HEK293T (cell line): Measurements from ENCODE around the gene OR7A5.
"Not testable (repeated sequence)": the region's sequence is repeated elsewhere in the genome, so short reads cannot be mapped to it uniquely, and the experiment has no call there.

ENCODE experiments used
- CTCF ChIA-PET: fragments of 350-600 bp; formaldehyde crosslinking; extraction: SDS; loops from one replicate; lab custom pipeline; 2021; ENCODE audit warnings: antibody characterized with exemption, inconsistent platforms; lab: Yijun Ruan, JAX
- POLR2A ChIA-PET: fragments of 350-600 bp; formaldehyde crosslinking; extraction: SDS; loops from one replicate; lab custom pipeline; 2020; ENCODE audit warnings: antibody characterized with exemption, inconsistent platforms; lab: Yijun Ruan, JAX
- DNase-seq: peaks from one replicate; pipeline ENCODE4 v3.0.0; 2012; ENCODE audit warnings: mixed read lengths; ENCODE audit errors: extremely low spot score
- FOXA1 ChIP-seq: fragments of 450-650 bp; IDR thresholded peaks from 2 replicates; pipeline ENCODE4 v1.6.1; 2016; ENCODE audit warnings: mild to moderate bottlenecking
- FOXK2 ChIP-seq: fragments of 450-650 bp; IDR thresholded peaks from 2 replicates; pipeline ENCODE4 v1.6.1; 2016; ENCODE audit warnings: mild to moderate bottlenecking
- FOXM1 ChIP-seq: fragments of 450-650 bp; IDR thresholded peaks from 2 replicates; pipeline ENCODE4 v1.6.1; 2017; ENCODE audit warnings: mild to moderate bottlenecking, borderline replicate concordance
- L3MBTL2 ChIP-seq: fragments of 450-650 bp; conservative IDR thresholded peaks from 2 replicates; pipeline ENCODE4 v1.6.1; 2016; ENCODE audit warnings: mild to moderate bottlenecking
- PKNOX1 ChIP-seq: fragments of 450-650 bp; IDR thresholded peaks from 2 replicates; pipeline ENCODE4 v1.6.1; 2016
- SUZ12 ChIP-seq: fragments of 450-650 bp; IDR thresholded peaks from 2 replicates; pipeline ENCODE4 v1.6.1; 2016; ENCODE audit warnings: mild to moderate bottlenecking

Gene OR7A5

GRCh38 chr19:14779151-14779550 lies 55.8 kb downstream of the OR7A5 start:
- POLR2A ChIA-PET = no interaction called here
- CTCF ChIA-PET = no interaction called here
- TF ChIP-seq L3MBTL2 = no peak
- TF ChIP-seq PKNOX1 = no peak
- TF ChIP-seq SUZ12 = no peak
- TF ChIP-seq FOXK2 = no peak
- no peak for TF ChIP-seq FOXA1
- TF ChIP-seq FOXM1 = no peak
- DNase-seq = no peak

DNA sequence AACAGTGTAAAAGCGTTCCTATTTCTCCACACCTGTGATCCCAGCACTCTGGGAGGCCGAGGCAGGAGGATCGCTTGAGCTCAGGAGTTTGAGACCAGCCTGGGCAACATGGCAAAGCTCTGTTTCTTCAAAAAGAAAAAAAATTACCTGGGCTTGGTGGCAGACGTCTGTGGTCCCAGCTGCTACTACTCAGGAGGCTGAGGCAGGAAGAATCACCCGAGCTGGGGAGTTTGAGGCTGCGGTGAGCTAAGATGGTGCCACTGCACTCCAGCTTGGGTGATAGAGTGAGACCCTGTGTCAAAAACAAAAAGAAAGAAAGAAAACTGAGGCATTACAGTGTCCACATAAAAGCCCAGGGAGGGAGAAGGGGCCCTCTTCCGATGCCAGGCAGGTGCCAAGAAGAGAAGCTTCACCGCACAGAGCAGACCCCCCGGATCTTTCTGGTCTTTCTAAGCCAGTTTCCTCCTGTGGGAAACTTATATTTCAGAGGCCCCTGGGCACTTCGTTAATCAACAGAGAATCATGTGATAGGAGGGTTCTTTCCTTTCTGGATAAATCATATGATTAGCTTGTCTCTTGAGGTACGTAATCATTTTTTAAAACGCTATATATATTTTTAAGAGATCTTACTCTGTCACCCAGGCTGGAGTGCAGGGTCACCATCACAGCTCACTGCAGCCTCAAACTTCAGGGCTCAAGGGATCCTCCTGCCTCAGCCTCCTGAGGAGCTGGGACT lies 56.7 kb downstream of the OR7A5 start, which contains the start of gene ADGRE2:
Gene ADGRE2 (minus strand): TSS at position 451 of the 736 bp plus-strand sequence. CDS start 1,804 bp downstream, outside the sequence.
- CTCF ChIA-PET = interaction anchor here (3.2 kb wide), 1 partner anchor 8 kb away, joined by 17 read pairs; no protein-coding TSS in a partner anchor
- DNase-seq, POLR2A ChIA-PET: not testable (repeated sequence)

DNA sequence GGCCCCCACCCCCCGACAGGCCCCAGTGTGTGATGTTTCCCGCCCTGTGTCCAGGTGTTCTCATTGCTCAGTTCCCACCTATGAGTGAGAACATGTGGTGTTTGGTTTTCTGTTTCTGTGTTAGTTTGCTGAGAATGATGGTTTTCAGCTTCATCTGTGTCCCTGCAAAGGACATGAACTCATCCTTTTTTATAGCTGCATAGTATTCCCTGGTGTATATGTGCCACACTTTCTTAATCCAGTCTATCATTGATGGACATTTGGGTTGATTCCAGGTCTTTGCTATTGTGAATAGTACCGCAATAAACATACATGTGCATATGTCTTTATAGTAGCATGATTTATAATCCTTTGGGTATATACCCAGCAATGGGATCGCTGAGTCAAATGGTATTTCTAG lies 57.3 kb downstream of the OR7A5 start:
- POLR2A ChIA-PET, DNase-seq: not testable (repeated sequence)
- CTCF ChIA-PET = interaction anchor here (3.2 kb wide), 1 partner anchor 9 kb away, joined by 17 read pairs; no protein-coding TSS in a partner anchor
